H1 (cell line): ENCODE measurements around the gene NPHS2. TPM values are rescaled to one million over a fixed set of nuclear protein-coding genes. Genes with fewer than 3 reads are reported as not detected.
"Not testable (repeated sequence)": the region's sequence is repeated elsewhere in the genome, so short reads cannot be mapped to it uniquely, and the experiment has no call there.

ENCODE experiments used
- CTCF ChIA-PET: fragments of 300-600 bp; sonication (Branson Sonifier 250); formaldehyde crosslinking; loops from one replicate; lab custom pipeline; 2021; ENCODE audit not compliant: partially characterized antibody; lab: Charles Lee
- POLR2A ChIA-PET: fragments of 300-600 bp; sonication (Branson Sonifier 250); formaldehyde crosslinking; loops from one replicate; lab custom pipeline; 2021; ENCODE audit warnings: inconsistent platforms; ENCODE audit not compliant: partially characterized antibody; lab: Charles Lee
- DNase-seq, 2 experiments: peaks; one replicate each; pipeline versions ENCODE4 v3.0.0 to v3.0.0-alpha.2; 2010 to 2022; ENCODE audit warnings: low spot score in 2 of 2, low read depth in 1 of 2, mixed read lengths in 1 of 2
- FAIRE-seq: peaks from 2 replicates; lab custom pipeline; 2011; peaks lifted over from hg19 to GRCh38; lab: Jason Lieb, UNC
- H2AFZ ChIP-seq: 2 replicates; pipeline ENCODE4 v1.8.1; 2012; ENCODE audit warnings: low read length, inconsistent platforms
- H2AK5ac ChIP-seq: 2 replicates; pipeline ENCODE4 v1.6.1; 2013; ENCODE audit warnings: low read depth, low read length
- H2BK120ac ChIP-seq: replicated peaks from 2 replicates; pipeline ENCODE3; 2013; ENCODE audit warnings: low read depth, low read length, inconsistent platforms
- H2BK12ac ChIP-seq: 2 replicates; pipeline ENCODE4 v1.6.1; 2013; ENCODE audit warnings: low read depth, low read length
- H2BK15ac ChIP-seq: 2 replicates; pipeline ENCODE4 v1.6.1; 2013; ENCODE audit warnings: low read length
- H2BK20ac ChIP-seq: 2 replicates; pipeline ENCODE4 v1.6.1; 2013; ENCODE audit warnings: low read length
- H2BK5ac ChIP-seq: 2 replicates; pipeline ENCODE4 v1.6.1; 2013; ENCODE audit warnings: low read depth, low read length
- H3K14ac ChIP-seq: 2 replicates; pipeline ENCODE4 v1.6.1; 2013; ENCODE audit warnings: inconsistent platforms; ENCODE audit not compliant: insufficient read length
- H3K18ac ChIP-seq: 2 replicates; pipeline ENCODE4 v1.6.1; 2013; ENCODE audit warnings: low read length; ENCODE audit errors: extremely low read depth
- H3K23ac ChIP-seq: 2 replicates; pipeline ENCODE4 v1.6.1; 2013; ENCODE audit warnings: inconsistent platforms; ENCODE audit not compliant: insufficient read length
- H3K23me2 ChIP-seq: 2 replicates; pipeline ENCODE4 v1.6.1; 2013; ENCODE audit warnings: low read depth, low read length
- H3K27ac ChIP-seq: 2 replicates; pipeline ENCODE4 v1.6.1; 2011; ENCODE audit warnings: low read depth, low read length, inconsistent platforms
- H3K27me3 ChIP-seq, 4 experiments: replicated peaks in 1 of 4; 1 replicate in 1 of 4; 2 replicates in 3 of 4; pipeline versions ENCODE4 v1.6.1 to v1.8.1; 2011 to 2013; ENCODE audit warnings: low read length in 3 of 4, mild to moderate bottlenecking in 3 of 4, inconsistent platforms in 2 of 4, mixed read lengths in 2 of 4, moderate library complexity in 1 of 4; ENCODE audit not compliant: control insufficient read depth in 3 of 4, insufficient read depth in 3 of 4; ENCODE audit errors: extremely low read depth in 1 of 4
- H3K36me3 ChIP-seq, 4 experiments: 2 replicates each; pipeline versions ENCODE4 v1.6.1 to v1.8.1; 2011 to 2013; ENCODE audit warnings: mild to moderate bottlenecking in 4 of 4, low read length in 3 of 4, moderate library complexity in 2 of 4, control low read depth in 1 of 4, inconsistent platforms in 1 of 4; ENCODE audit not compliant: insufficient read depth in 4 of 4, control insufficient read depth in 2 of 4
- H3K4ac ChIP-seq: replicated peaks from 2 replicates; pipeline ENCODE3; 2013; ENCODE audit warnings: low read length, low read depth, mixed read lengths, inconsistent platforms; ENCODE audit not compliant: insufficient read length
- H3K4me1 ChIP-seq, 4 experiments: replicated peaks in 1 of 4; 1 replicate in 1 of 4; 2 replicates in 3 of 4; pipeline versions ENCODE4 v1.6.1 to v1.8.1; 2011 to 2013; ENCODE audit warnings: low read length in 3 of 4, inconsistent platforms in 2 of 4, mixed read lengths in 1 of 4; ENCODE audit not compliant: insufficient read depth in 4 of 4, control insufficient read depth in 3 of 4
- H3K4me2 ChIP-seq, 2 experiments: 2 replicates each; pipeline versions ENCODE4 v1.6.1 to v1.8.1; 2011 to 2013; ENCODE audit warnings: low read depth in 2 of 2, low read length in 2 of 2, control low read depth in 1 of 2, inconsistent platforms in 1 of 2, mild to moderate bottlenecking in 1 of 2; ENCODE audit not compliant: insufficient read depth in 1 of 2
- H3K4me3 ChIP-seq, 4 experiments: fragments of 200-600, 300-600 bp in 1 of 4; sonication (generic), shearing (Covaris generic), sonication (Bioruptor Twin) in 1 of 4; 2 replicates each; pipeline versions ENCODE4 v1.5.1 to v1.8.1; 2011 to 2016; ENCODE audit warnings: low read length in 4 of 4, low read depth in 3 of 4, control low read depth in 2 of 4, inconsistent platforms in 2 of 4, mild to moderate bottlenecking in 2 of 4, mixed read lengths in 1 of 4, moderate library complexity in 1 of 4; ENCODE audit not compliant: insufficient read depth in 2 of 4; ENCODE audit errors: extremely low read depth in 1 of 4
- H3K56ac ChIP-seq: replicated peaks from 2 replicates; pipeline ENCODE3; 2013; ENCODE audit warnings: low read depth, mild to moderate bottlenecking, mixed read lengths, low read length, inconsistent platforms; ENCODE audit not compliant: insufficient read length
- H3K79me1 ChIP-seq: 2 replicates; pipeline ENCODE4 v1.6.1; 2013; ENCODE audit warnings: low read depth, low read length, control low read depth
- H3K79me2 ChIP-seq, 2 experiments: 2 replicates each; pipeline versions ENCODE4 v1.6.1 to v1.8.1; 2012 to 2013; ENCODE audit warnings: low read length in 2 of 2, mild to moderate bottlenecking in 2 of 2, inconsistent platforms in 1 of 2; ENCODE audit not compliant: insufficient read depth in 2 of 2, control insufficient read depth in 1 of 2
- H3K9ac ChIP-seq, 4 experiments: replicated peaks in 1 of 4; 1 replicate in 1 of 4; 2 replicates in 3 of 4; pipeline versions ENCODE4 v1.6.1 to v1.8.1; 2011 to 2013; ENCODE audit warnings: low read depth in 3 of 4, low read length in 3 of 4, control low read depth in 2 of 4, mild to moderate bottlenecking in 2 of 4, moderate library complexity in 2 of 4, inconsistent platforms in 1 of 4; ENCODE audit errors: extremely low read depth in 1 of 4
- H3K9me3 ChIP-seq, 2 experiments: 2 replicates each; pipeline versions ENCODE4 v1.6.1 to v1.8.1; 2012 to 2013; ENCODE audit warnings: mild to moderate bottlenecking in 2 of 2, moderate library complexity in 2 of 2, control low read depth in 1 of 2, inconsistent platforms in 1 of 2, low read depth in 1 of 2, low read length in 1 of 2, mixed read lengths in 1 of 2; ENCODE audit not compliant: insufficient read depth in 2 of 2
- H4K20me1 ChIP-seq, 2 experiments: replicated peaks in 1 of 2; 2 replicates each; pipeline versions ENCODE3 to v1.8.1; 2011 to 2013; ENCODE audit warnings: inconsistent platforms in 2 of 2, low read length in 2 of 2, mild to moderate bottlenecking in 1 of 2; ENCODE audit not compliant: insufficient read depth in 2 of 2, control insufficient read depth in 1 of 2
- H4K5ac ChIP-seq: 2 replicates; pipeline ENCODE4 v1.6.1; 2013; ENCODE audit warnings: low read length, low read depth, mixed read lengths, inconsistent platforms; ENCODE audit not compliant: insufficient read length
- H4K8ac ChIP-seq: 2 replicates; pipeline ENCODE4 v1.8.0; 2013; ENCODE audit warnings: mild to moderate bottlenecking, moderate library complexity, low read length, inconsistent platforms; ENCODE audit not compliant: insufficient read depth; ENCODE audit errors: extremely low read depth
- H4K91ac ChIP-seq: replicated peaks from 2 replicates; pipeline ENCODE3; 2013; ENCODE audit warnings: low read length, mixed read lengths, inconsistent platforms; ENCODE audit not compliant: insufficient read length
- WGBS, 2 experiments: shearing (Covaris generic) in 1 of 2; methylation state at CpG; one replicate each; pipeline versions ENCODE4 v1.1.6 to v1.1.7; 2013 to 2015; ENCODE audit warnings: low lambda C conversion rate in 2 of 2, mixed read lengths in 2 of 2, inconsistent platforms in 1 of 2, low coverage in 1 of 2, missing lambda C conversion rate in 1 of 2; ENCODE audit not compliant: insufficient replicate concordance in 2 of 2, insufficient coverage in 1 of 2, insufficient read length in 1 of 2; ENCODE audit errors: extremely low coverage in 1 of 2, missing lambda C conversion rate in 1 of 2; 5-methylcytosine and 5-hydroxymethylcytosine counted together
- polyA plus RNA-seq, 7 experiments: library from polyadenylated mRNA; depleted of rRNA in 3 of 7; stranded (reverse) in 5 of 7; unstranded in 2 of 7; fragments of >200 nt in 5 of 7; fragments of 200-250 nt in 2 of 7; gene quantifications; 1 replicate in 5 of 7; 2 replicates in 1 of 7; 4 replicates in 1 of 7; pipeline versions ENCODE4 v1.2.1 to v1.2.3, GENCODE V29; 2011 to 2013; ENCODE audit warnings: missing spikeins in 2 of 7, mixed read lengths in 2 of 7
- total RNA-seq: library from RNA; stranded (reverse); fragmentation: NEBNext Ultra II Directional; extraction: Animal tissue kit (Norgen Biotek cat#: 25700); gene quantifications from 2 replicates; pipeline ENCODE4 v1.2.1, GENCODE V29; 2021

NPHS2 gene
- total and polyA plus RNA-seq, 2 of the 8 experiments (the other 6 are each of a cell fraction or from before 2014, with no cell fraction given) = not detected

- H3K4me2 ChIP-seq, H2AK5ac ChIP-seq, H3K4me1 ChIP-seq, H2BK20ac ChIP-seq, H2AFZ ChIP-seq, H3K4me3 ChIP-seq, H3K9ac ChIP-seq, H4K20me1 ChIP-seq, H3K79me2 ChIP-seq, H3K4ac ChIP-seq, H3K56ac ChIP-seq, FAIRE-seq, H3K79me1 ChIP-seq, H3K23ac ChIP-seq, H3K18ac ChIP-seq, H4K8ac ChIP-seq, H3K36me3 ChIP-seq, H3K27ac ChIP-seq, H2BK15ac ChIP-seq, H3K27me3 ChIP-seq, H4K5ac ChIP-seq, H2BK120ac ChIP-seq, DNase-seq, H2BK12ac ChIP-seq, H3K14ac ChIP-seq, H4K91ac ChIP-seq, H3K23me2 ChIP-seq, H3K9me3 ChIP-seq, H2BK5ac ChIP-seq, POLR2A ChIA-PET: not testable (repeated sequence)
- CTCF ChIA-PET = interaction anchor here (3.2 kb wide), 1 partner anchor 10 kb away, joined by 6 read pairs; no protein-coding TSS in a partner anchor
- WGBS, 2 experiments = 91% methylated on average over 1 of the region's 1 CpG; no CpG with 5 or more reads in 1 of the 2 experiments
These were observed 57.2 kb downstream of the NPHS2 start for GRCh38 chr1:179518544-179518943.
